Activated gamma-delta T cell treated with Interleukin-2 at 50 U/mL for 16 hours (primary cell): Measurements from ENCODE around the gene GNLY.
A peak's percentile ranks its signal among the peaks of the same experiment; 100 is the strongest.
"Not testable (repeated sequence)": the region's sequence is repeated elsewhere in the genome, so short reads cannot be mapped to it uniquely, and the experiment has no call there.

Source experiments
- DNase-seq: peaks from one replicate; pipeline ENCODE4 v3.0.0-alpha.2; 2020

Gene GNLY

GRCh38 chr2:85665264-85665937, 28.8 kb upstream of the GNLY start:
- DNase-seq: no peak

GRCh38 chr2:85666016-85666415, 28.1 kb upstream of the GNLY start:
- DNase-seq: no peak

GRCh38 chr2:85666435-85667316, 27.5 kb upstream of the GNLY start:
- no peak for DNase-seq

- DNase-seq: no peak
Measured at GRCh38 chr2:85667561-85668008, 26.6 kb upstream of the GNLY start.

- no peak for DNase-seq
Measured at GRCh38 chr2:85668009-85668856, 25.9 kb upstream of the GNLY start, which contains the start of gene SFTPB. TSS of gene SFTPB (minus strand) at chr2:85668199. CDS start at chr2:85668183, 16 bp downstream.

GRCh38 chr2:85668857-85669142, 25.4 kb upstream of the GNLY start:
- no peak for DNase-seq

- DNase-seq: no peak
Measured at GRCh38 chr2:85669549-85669948, 24.6 kb upstream of the GNLY start.

- not testable (repeated sequence) for DNase-seq
Measured at GRCh38 chr2:85670416-85670815, 23.7 kb upstream of the GNLY start.

GRCh38 chr2:85672456-85672855, 21.7 kb upstream of the GNLY start:
- no peak for DNase-seq

GRCh38 chr2:85673716-85674375, 20.3 kb upstream of the GNLY start:
- no peak for DNase-seq

- no peak for DNase-seq
Measured at GRCh38 chr2:85674417-85674816, 19.7 kb upstream of the GNLY start.

- DNase-seq: no peak
Measured at GRCh38 chr2:85675427-85675826, 18.7 kb upstream of the GNLY start.

GRCh38 chr2:85675866-85676548, 18.2 kb upstream of the GNLY start:
- no peak for DNase-seq

GRCh38 chr2:85678377-85678776, 15.8 kb upstream of the GNLY start:
- no peak for DNase-seq

- peak; percentile 75 for DNase-seq
Measured at GRCh38 chr2:85678794-85679672, 15.1 kb upstream of the GNLY start.

- DNase-seq: no peak
Measured at GRCh38 chr2:85680707-85681371, 13.3 kb upstream of the GNLY start.

- DNase-seq: no peak
Measured at GRCh38 chr2:85681372-85681763, 12.8 kb upstream of the GNLY start.

- DNase-seq: no peak
Measured at GRCh38 chr2:85681776-85682175, 12.4 kb upstream of the GNLY start.

GRCh38 chr2:85682378-85682777, 11.8 kb upstream of the GNLY start:
- no peak for DNase-seq

- DNase-seq: no peak
Measured at GRCh38 chr2:85684380-85684779, 9.8 kb upstream of the GNLY start.

- no peak for DNase-seq
Measured at GRCh38 chr2:85684806-85685205, 9.4 kb upstream of the GNLY start.
